Subcutaneous abdominal adipose tissue (tissue), 5 donors: ENCODE measurements around the gene SCPEP1.
"Not testable (repeated sequence)": the region's sequence is repeated elsewhere in the genome, so short reads cannot be mapped to it uniquely, and the experiment has no call there.

ENCODE experiments used
- H3K27ac ChIP-seq: one replicate; pipeline ENCODE4 v1.7.0; 2013; ENCODE audit warnings: low read depth, mild to moderate bottlenecking, inconsistent platforms, low read length, moderate library complexity
- H3K27me3 ChIP-seq, 5 donors: one replicate each; pipeline ENCODE4 v1.7.0; 2013; ENCODE audit warnings: low read length in 5 of 5, inconsistent platforms in 1 of 5; ENCODE audit not compliant: control insufficient read depth in 5 of 5, insufficient read depth in 4 of 5
- H3K36me3 ChIP-seq, 5 donors: one replicate each; pipeline ENCODE4 v1.7.0; 2013; ENCODE audit warnings: low read length in 5 of 5; ENCODE audit not compliant: control insufficient read depth in 5 of 5, insufficient read depth in 5 of 5
- H3K4me1 ChIP-seq, 5 donors: one replicate each; pipeline ENCODE4 v1.7.0; 2013; ENCODE audit warnings: low read length in 5 of 5, mild to moderate bottlenecking in 3 of 5, moderate library complexity in 1 of 5; ENCODE audit not compliant: control insufficient read depth in 5 of 5, insufficient read depth in 5 of 5
- H3K4me3 ChIP-seq, 5 donors: one replicate each; pipeline ENCODE4 v1.7.0; 2013; ENCODE audit warnings: low read length in 5 of 5, low read depth in 1 of 5
- H3K9ac ChIP-seq, 5 donors: one replicate each; pipeline ENCODE4 v1.7.0; 2013; ENCODE audit warnings: low read length in 5 of 5, mild to moderate bottlenecking in 4 of 5, moderate library complexity in 3 of 5
- H3K9me3 ChIP-seq, 5 donors: one replicate each; pipeline ENCODE4 v1.7.0; 2013; ENCODE audit warnings: low read length in 5 of 5; ENCODE audit not compliant: control insufficient read depth in 5 of 5
- donor health status: healthy.
- donor health status: healthy.
- donor health status: healthy.
- donor health status: healthy.
- donor health status: healthy.

Gene SCPEP1

GRCh38 chr17:56960596-56961538, 17.1 kb upstream of the SCPEP1 start, which contains the start of gene COIL:
Gene COIL, minus strand, starts transcription at chr17:56961050. Its CDS starts 31 bp downstream, at chr17:56961019.
- Histone ChIP-seq H3K27ac (peak within 1 kb of the TSS; percentile 84), H3K27me3 (no peaks in the 10 kb centered on the region), H3K9me3 (no peaks in the 10 kb centered on the region), H3K36me3 (no peaks in the 10 kb centered on the region), H3K9ac (peak within 1 kb of the TSS; percentile 76 to 91 (median 89)), H3K4me1 (peaks cover 2 to 17% (median 12%) of the 10 kb centered on the region in 5 donors), H3K4me3 (peak within 1 kb of the TSS; percentile 80 to 95 (median 92))

GRCh38 chr17:56965241-56965640, 12.7 kb upstream of the SCPEP1 start:
- H3K4me1 ChIP-seq, H3K4me3 ChIP-seq, H3K9ac ChIP-seq: not testable (repeated sequence)

GRCh38 chr17:56965681-56966080, 12.2 kb upstream of the SCPEP1 start:
- H3K9me3 ChIP-seq, H3K4me1 ChIP-seq, H3K9ac ChIP-seq, H3K36me3 ChIP-seq, H3K27me3 ChIP-seq, H3K27ac ChIP-seq, H3K4me3 ChIP-seq: not testable (repeated sequence)

More at GRCh38 chr17:56965241-56965640, 12.7 kb upstream of the SCPEP1 start:
- not testable (repeated sequence) for H3K36me3 ChIP-seq, H3K27ac ChIP-seq, H3K27me3 ChIP-seq, H3K9me3 ChIP-seq

- no peaks in the 10 kb centered on the region for H3K4me1 ChIP-seq
- no peak overlapping the region for H3K27ac ChIP-seq
- no peaks in the 10 kb centered on the region for H3K36me3 ChIP-seq
- peaks cover 0 to 3% (median 0%) of the 10 kb centered on the region in 5 donors for H3K27me3 ChIP-seq
- no peak overlapping the region for H3K9ac ChIP-seq
- no peaks in the 10 kb centered on the region for H3K9me3 ChIP-seq
- H3K4me3 ChIP-seq: no peak overlapping the region
These were observed 11.6 kb upstream of the SCPEP1 start for GRCh38 chr17:56966338-56966737.

- H3K9ac ChIP-seq: no peak overlapping the region
- no peaks in the 10 kb centered on the region for H3K36me3 ChIP-seq
- peaks cover 0 to 4% (median 0%) of the 10 kb centered on the region in 5 donors for H3K4me1 ChIP-seq
- peaks cover 0 to 3% (median 0%) of the 10 kb centered on the region in 5 donors for H3K27me3 ChIP-seq
- no peak overlapping the region for H3K27ac ChIP-seq
- H3K9me3 ChIP-seq: no peaks in the 10 kb centered on the region
- no peak overlapping the region for H3K4me3 ChIP-seq
These were observed 7.0 kb upstream of the SCPEP1 start for GRCh38 chr17:56970974-56971373.

- H3K9ac ChIP-seq: no peak overlapping the region
- H3K4me1 ChIP-seq: peaks cover 0 to 8% (median 3%) of the 10 kb centered on the region in 5 donors
- no peak overlapping the region for H3K4me3 ChIP-seq
- H3K36me3 ChIP-seq: no peaks in the 10 kb centered on the region
- H3K9me3 ChIP-seq: no peaks in the 10 kb centered on the region
- H3K27me3 ChIP-seq: no peaks in the 10 kb centered on the region
- no peak overlapping the region for H3K27ac ChIP-seq
These were observed 5.7 kb upstream of the SCPEP1 start for GRCh38 chr17:56972111-56972730.

- no peaks in the 10 kb centered on the region for H3K36me3 ChIP-seq
- H3K4me3 ChIP-seq: no peak overlapping the region
- H3K9ac ChIP-seq: no peak overlapping the region
- H3K4me1 ChIP-seq: peaks cover 1 to 19% (median 10%) of the 10 kb centered on the region in 5 donors
- no peaks in the 10 kb centered on the region for H3K9me3 ChIP-seq
- H3K27me3 ChIP-seq: no peaks in the 10 kb centered on the region
- H3K27ac ChIP-seq: no peak overlapping the region
These were observed 4.4 kb upstream of the SCPEP1 start for GRCh38 chr17:56973520-56973919.

- Histone ChIP-seq H3K4me3 (no peak overlapping the region), H3K9me3 (no peaks in the 10 kb centered on the region), H3K9ac (no peak overlapping the region), H3K4me1 (peaks cover 3 to 24% (median 14%) of the 10 kb centered on the region in 5 donors), H3K36me3 (no peaks in the 10 kb centered on the region), H3K27ac (no peak overlapping the region), H3K27me3 (no peaks in the 10 kb centered on the region)
These were observed 3.9 kb upstream of the SCPEP1 start for GRCh38 chr17:56974055-56974454.

GRCh38 chr17:56975656-56976055, 2.3 kb upstream of the SCPEP1 start:
- Histone ChIP-seq H3K27ac (no peak overlapping the region), H3K4me3 (no peak overlapping the region), H3K4me1 (peaks cover 3 to 27% (median 15%) of the 10 kb centered on the region in 5 donors), H3K36me3 (no peaks in the 10 kb centered on the region), H3K9ac (no peak overlapping the region), H3K27me3 (no peaks in the 10 kb centered on the region), H3K9me3 (no peaks in the 10 kb centered on the region)
